Measurements from ENCODE around the gene TMEM59L. TPM values are rescaled to one million over a fixed set of nuclear protein-coding genes. Genes with fewer than 3 reads are reported as not detected.

TMEM59L gene
- total and polyA plus RNA-seq, 9 donors: 3.9 to 23.6 (median 14.9) TPM

DNA sequence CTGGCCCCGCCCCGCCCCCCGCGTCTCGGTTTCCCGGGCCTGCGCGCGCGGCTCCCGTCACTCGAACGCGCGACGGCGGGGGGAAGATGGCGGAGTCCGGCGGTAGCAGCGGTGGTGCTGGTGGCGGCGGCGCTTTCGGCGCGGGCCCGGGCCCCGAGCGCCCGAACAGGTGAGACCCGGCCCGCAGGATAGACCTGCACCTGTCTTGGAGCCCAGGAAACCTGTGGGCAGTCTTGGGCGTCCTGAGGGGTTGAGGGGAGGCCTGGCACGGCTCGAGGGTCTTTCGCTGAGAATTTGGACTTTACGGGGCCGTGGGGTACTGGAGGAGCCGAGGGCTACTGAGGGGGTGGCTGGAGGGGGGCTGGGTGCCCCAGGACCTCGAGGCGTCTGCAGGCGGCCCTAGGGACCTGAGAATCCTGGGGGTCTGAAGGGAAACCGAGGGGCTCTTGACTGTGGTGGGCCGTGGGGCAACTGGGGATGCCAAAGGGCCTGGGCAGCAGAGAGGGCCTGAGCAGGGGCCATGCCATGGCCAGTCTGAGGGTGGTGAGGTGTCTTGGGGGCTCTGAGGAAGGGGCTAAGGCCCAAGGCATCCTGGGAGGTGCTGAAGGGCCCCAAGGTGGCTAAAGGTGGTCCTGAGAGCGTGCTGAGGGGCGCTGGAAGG is 24.4 kb downstream of the TMEM59L start, which contains the start of gene KLHL26:
Gene KLHL26 (plus strand): TSS at position 60 of the 661 bp plus-strand sequence. CDS start 27 bp downstream, at position 87.
- no peaks in the 10 kb centered on the region for H3K9me3 ChIP-seq (replicated peaks; ENCODE audit: control insufficient read depth, low read depth, low read length)
- peak within 1 kb of the TSS; percentile 68 for H3K4me3 ChIP-seq (ENCODE audit: low read length)
- WGBS (ENCODE audit: insufficient coverage): 5% methylated on average over 47 of the region's 47 CpGs
- H3K4me1 ChIP-seq (ENCODE audit: control insufficient read depth, insufficient read depth, low read length): peaks cover 10% of the 10 kb centered on the region
- no peaks in the 10 kb centered on the region for H3K36me3 ChIP-seq (ENCODE audit: control insufficient read depth, insufficient read depth, low read length)
- peak within 1 kb of the TSS; percentile 69 for H3K27ac ChIP-seq (ENCODE audit: low read length)
- peaks cover 10% of the 10 kb centered on the region for H3K27me3 ChIP-seq (ENCODE audit: control insufficient read depth, insufficient read depth, low read length)
- DNase-seq: no peak

GRCh38 chr19:18637673-18638630 is 25.3 kb downstream of the TMEM59L start:
- H3K4me1 ChIP-seq (ENCODE audit: control insufficient read depth, insufficient read depth, low read length): peaks cover 10% of the 10 kb centered on the region
- no peak overlapping the region for H3K27ac ChIP-seq (ENCODE audit: low read length)
- H3K4me3 ChIP-seq (ENCODE audit: low read length): peak overlapping the region; percentile 68
- peaks cover 10% of the 10 kb centered on the region for H3K27me3 ChIP-seq (ENCODE audit: control insufficient read depth, insufficient read depth, low read length)
- no peaks in the 10 kb centered on the region for H3K36me3 ChIP-seq (ENCODE audit: control insufficient read depth, insufficient read depth, low read length)
- no peaks in the 10 kb centered on the region for H3K9me3 ChIP-seq (replicated peaks; ENCODE audit: control insufficient read depth, low read depth, low read length)
- no peak for DNase-seq
- 63% methylated on average over 2 of the region's 3 CpGs for WGBS (ENCODE audit: insufficient coverage)

- H3K4me1 ChIP-seq (ENCODE audit: control insufficient read depth, insufficient read depth, low read length): peaks cover 13% of the 10 kb centered on the region
- H3K9me3 ChIP-seq (replicated peaks; ENCODE audit: control insufficient read depth, low read depth, low read length): no peaks in the 10 kb centered on the region
- no peak overlapping the region for H3K4me3 ChIP-seq (ENCODE audit: low read length)
- DNase-seq: no peak
- H3K27me3 ChIP-seq (ENCODE audit: control insufficient read depth, insufficient read depth, low read length): peaks cover 6% of the 10 kb centered on the region
- 40% methylated on average over 1 of the region's 8 CpGs for WGBS (ENCODE audit: insufficient coverage)
- no peak overlapping the region for H3K27ac ChIP-seq (ENCODE audit: low read length)
- no peaks in the 10 kb centered on the region for H3K36me3 ChIP-seq (ENCODE audit: control insufficient read depth, insufficient read depth, low read length)
These were observed 27.1 kb downstream of the TMEM59L start for GRCh38 chr19:18639706-18640243.

DNA sequence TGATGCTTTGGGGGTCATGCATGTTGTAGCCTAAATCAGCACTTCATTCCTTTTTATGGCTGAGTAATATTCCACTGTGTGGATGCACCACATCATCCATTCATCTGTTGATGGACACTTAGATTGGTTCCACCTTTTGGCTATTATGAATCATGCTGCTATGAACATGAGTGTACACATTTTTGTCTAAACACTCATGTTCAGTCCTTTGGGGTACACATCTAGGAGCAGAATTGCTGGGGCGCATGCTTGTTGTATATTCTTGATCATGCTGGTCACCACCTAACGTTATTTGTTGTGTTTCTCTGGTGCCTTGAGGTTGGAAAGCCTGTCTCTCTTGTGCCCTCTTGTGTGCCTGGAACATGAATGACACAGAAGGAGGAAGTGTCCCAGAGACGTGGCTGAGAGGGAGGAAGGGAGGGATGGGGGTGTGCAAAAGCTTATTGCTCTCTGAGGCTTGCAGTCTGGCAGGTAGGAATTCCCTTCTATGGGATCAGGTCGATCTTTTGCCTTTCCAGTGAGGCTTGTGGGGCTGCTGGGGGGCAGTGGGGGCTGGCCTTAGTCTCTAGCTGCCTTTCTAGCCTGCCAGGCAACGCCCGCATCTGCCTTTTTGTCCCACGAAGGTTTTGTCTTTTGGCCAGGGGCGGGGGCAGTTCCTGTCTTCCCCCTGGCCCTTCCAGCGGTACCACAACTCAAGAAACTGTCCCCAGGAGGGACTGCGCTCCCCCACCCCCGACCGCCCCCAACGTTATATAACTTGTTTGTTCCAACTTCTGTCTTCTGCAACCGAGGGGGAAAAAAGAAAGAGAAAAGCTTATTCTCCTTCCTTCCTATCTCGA is 31.7 kb downstream of the TMEM59L start:
- no peaks in the 10 kb centered on the region for H3K36me3 ChIP-seq (ENCODE audit: control insufficient read depth, insufficient read depth, low read length)
- peaks cover 33% of the 10 kb centered on the region for H3K4me1 ChIP-seq (ENCODE audit: control insufficient read depth, insufficient read depth, low read length)
- peak; percentile 48 for DNase-seq
- no peaks in the 10 kb centered on the region for H3K27me3 ChIP-seq (ENCODE audit: control insufficient read depth, insufficient read depth, low read length)
- H3K27ac ChIP-seq (ENCODE audit: low read length): no peak overlapping the region
- no peak overlapping the region for H3K4me3 ChIP-seq (ENCODE audit: low read length)
- WGBS (ENCODE audit: insufficient coverage): 65% methylated on average over 6 of the region's 15 CpGs
- no peaks in the 10 kb centered on the region for H3K9me3 ChIP-seq (replicated peaks; ENCODE audit: control insufficient read depth, low read depth, low read length)

GRCh38 chr19:18645035-18645511 is 32.4 kb downstream of the TMEM59L start:
- Histone ChIP-seq H3K4me3 (ENCODE audit: low read length) (no peak overlapping the region), H3K4me1 (ENCODE audit: control insufficient read depth, insufficient read depth, low read length) (peaks cover 40% of the 10 kb centered on the region), H3K27me3 (ENCODE audit: control insufficient read depth, insufficient read depth, low read length) (no peaks in the 10 kb centered on the region), H3K27ac (ENCODE audit: low read length) (no peak overlapping the region), H3K36me3 (ENCODE audit: control insufficient read depth, insufficient read depth, low read length) (no peaks in the 10 kb centered on the region), H3K9me3 (replicated peaks; ENCODE audit: control insufficient read depth, low read depth, low read length) (no peaks in the 10 kb centered on the region)
- 68% methylated on average over 5 of the region's 13 CpGs for WGBS (ENCODE audit: insufficient coverage)
- no peak for DNase-seq

GRCh38 chr19:18646535-18647370 is 34.1 kb downstream of the TMEM59L start:
- WGBS (ENCODE audit: insufficient coverage): 57% methylated on average over 29 of the region's 34 CpGs
- Histone ChIP-seq H3K9me3 (replicated peaks; ENCODE audit: control insufficient read depth, low read depth, low read length) (no peaks in the 10 kb centered on the region), H3K27ac (ENCODE audit: low read length) (no peak overlapping the region), H3K27me3 (ENCODE audit: control insufficient read depth, insufficient read depth, low read length) (no peaks in the 10 kb centered on the region), H3K4me1 (ENCODE audit: control insufficient read depth, insufficient read depth, low read length) (peaks cover 56% of the 10 kb centered on the region), H3K4me3 (ENCODE audit: low read length) (no peak overlapping the region), H3K36me3 (ENCODE audit: control insufficient read depth, insufficient read depth, low read length) (no peaks in the 10 kb centered on the region)
- DNase-seq: no peak

- no peak for DNase-seq
- Histone ChIP-seq H3K4me3 (ENCODE audit: low read length) (no peak overlapping the region), H3K4me1 (ENCODE audit: control insufficient read depth, insufficient read depth, low read length) (peaks cover 61% of the 10 kb centered on the region), H3K36me3 (ENCODE audit: control insufficient read depth, insufficient read depth, low read length) (no peaks in the 10 kb centered on the region), H3K27me3 (ENCODE audit: control insufficient read depth, insufficient read depth, low read length) (no peaks in the 10 kb centered on the region), H3K27ac (ENCODE audit: low read length) (no peak overlapping the region), H3K9me3 (replicated peaks; ENCODE audit: control insufficient read depth, low read depth, low read length) (no peaks in the 10 kb centered on the region)
- WGBS (ENCODE audit: insufficient coverage): 45% methylated on average over 1 of the region's 1 CpG
These were observed 34.7 kb downstream of the TMEM59L start for GRCh38 chr19:18647371-18647767.

- H3K4me3 ChIP-seq (ENCODE audit: low read length): no peak overlapping the region
- H3K4me1 ChIP-seq (ENCODE audit: control insufficient read depth, insufficient read depth, low read length): peaks cover 61% of the 10 kb centered on the region
- no peak for DNase-seq
- no peaks in the 10 kb centered on the region for H3K27me3 ChIP-seq (ENCODE audit: control insufficient read depth, insufficient read depth, low read length)
- no peaks in the 10 kb centered on the region for H3K9me3 ChIP-seq (replicated peaks; ENCODE audit: control insufficient read depth, low read depth, low read length)
- 85% methylated on average over 10 of the region's 10 CpGs for WGBS (ENCODE audit: insufficient coverage)
- H3K27ac ChIP-seq (ENCODE audit: low read length): no peak overlapping the region
- H3K36me3 ChIP-seq (ENCODE audit: control insufficient read depth, insufficient read depth, low read length): no peaks in the 10 kb centered on the region
These were observed 35.1 kb downstream of the TMEM59L start for GRCh38 chr19:18647807-18648206.

- Histone ChIP-seq H3K4me1 (ENCODE audit: control insufficient read depth, insufficient read depth, low read length) (peaks cover 61% of the 10 kb centered on the region), H3K27ac (ENCODE audit: low read length) (peak overlapping the region; percentile 96), H3K4me3 (ENCODE audit: low read length) (peak overlapping the region; percentile 1), H3K27me3 (ENCODE audit: control insufficient read depth, insufficient read depth, low read length) (no peaks in the 10 kb centered on the region), H3K36me3 (ENCODE audit: control insufficient read depth, insufficient read depth, low read length) (no peaks in the 10 kb centered on the region), H3K9me3 (replicated peaks; ENCODE audit: control insufficient read depth, low read depth, low read length) (no peaks in the 10 kb centered on the region)
- 15% methylated on average over 10 of the region's 13 CpGs for WGBS (ENCODE audit: insufficient coverage)
- peak; percentile 66 for DNase-seq
These were observed 36.3 kb downstream of the TMEM59L start for GRCh38 chr19:18648973-18649315.

Data from muscle of leg (tissue), 11 donors.